ENCODE data around the gene SYT6.

The SYT6 gene

GRCh38 chr1:114134518-114134917 lies 19.2 kb downstream of the SYT6 start:
- TF ChIP-seq, protein P1, sequence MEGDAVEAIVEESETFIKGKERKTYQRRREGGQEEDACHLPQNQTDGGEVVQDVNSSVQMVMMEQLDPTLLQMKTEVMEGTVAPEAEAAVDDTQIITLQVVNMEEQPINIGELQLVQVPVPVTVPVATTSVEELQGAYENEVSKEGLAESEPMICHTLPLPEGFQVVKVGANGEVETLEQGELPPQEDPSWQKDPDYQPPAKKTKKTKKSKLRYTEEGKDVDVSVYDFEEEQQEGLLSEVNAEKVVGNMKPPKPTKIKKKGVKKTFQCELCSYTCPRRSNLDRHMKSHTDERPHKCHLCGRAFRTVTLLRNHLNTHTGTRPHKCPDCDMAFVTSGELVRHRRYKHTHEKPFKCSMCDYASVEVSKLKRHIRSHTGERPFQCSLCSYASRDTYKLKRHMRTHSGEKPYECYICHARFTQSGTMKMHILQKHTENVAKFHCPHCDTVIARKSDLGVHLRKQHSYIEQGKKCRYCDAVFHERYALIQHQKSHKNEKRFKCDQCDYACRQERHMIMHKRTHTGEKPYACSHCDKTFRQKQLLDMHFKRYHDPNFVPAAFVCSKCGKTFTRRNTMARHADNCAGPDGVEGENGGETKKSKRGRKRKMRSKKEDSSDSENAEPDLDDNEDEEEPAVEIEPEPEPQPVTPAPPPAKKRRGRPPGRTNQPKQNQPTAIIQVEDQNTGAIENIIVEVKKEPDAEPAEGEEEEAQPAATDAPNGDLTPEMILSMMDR (IDR thresholded peaks at IDR 0.05; ENCODE audit: borderline replicate concordance, control extremely low read depth, extremely low read depth, insufficient read depth, missing control alignments): no peak
- in situ Hi-C loops (cut with MboI; ENCODE audit: low sequenced_read_pairs, unreplicated experiment): no loop called here
- no peak for DNase-seq (ENCODE audit: low spot score)

DNA sequence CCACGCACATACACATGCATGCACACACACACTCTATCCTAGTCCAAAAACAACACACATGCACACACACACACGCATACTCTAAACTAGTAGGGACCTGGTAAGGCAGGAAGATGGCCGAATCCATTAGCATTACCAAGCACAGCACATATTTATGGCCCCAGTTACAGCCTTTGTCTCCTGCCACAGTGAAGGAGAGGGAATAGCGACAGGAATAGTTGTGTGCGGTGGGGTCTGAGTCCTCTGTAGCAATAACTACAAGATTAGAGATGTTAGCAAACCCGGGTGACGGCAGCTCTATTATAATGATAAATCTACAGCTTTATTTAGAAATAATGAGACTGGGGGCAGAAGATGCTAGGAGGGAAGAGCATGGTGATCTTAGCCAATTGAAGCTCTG lies 20.5 kb downstream of the SYT6 start:
- TF ChIP-seq, protein P1 (IDR thresholded peaks at IDR 0.05; ENCODE audit: borderline replicate concordance, control extremely low read depth, extremely low read depth, insufficient read depth, missing control alignments): no peak
- in situ Hi-C loops (cut with MboI; ENCODE audit: low sequenced_read_pairs, unreplicated experiment): no loop called here
- DNase-seq (ENCODE audit: low spot score): no peak

- no peak for DNase-seq (ENCODE audit: low spot score)
- TF ChIP-seq, protein P1 (IDR thresholded peaks at IDR 0.05; ENCODE audit: borderline replicate concordance, control extremely low read depth, extremely low read depth, insufficient read depth, missing control alignments): no peak
- in situ Hi-C loops (cut with MboI; ENCODE audit: low sequenced_read_pairs, unreplicated experiment): no loop called here
Measured at GRCh38 chr1:114131526-114132220, 22.0 kb downstream of the SYT6 start.

DNA sequence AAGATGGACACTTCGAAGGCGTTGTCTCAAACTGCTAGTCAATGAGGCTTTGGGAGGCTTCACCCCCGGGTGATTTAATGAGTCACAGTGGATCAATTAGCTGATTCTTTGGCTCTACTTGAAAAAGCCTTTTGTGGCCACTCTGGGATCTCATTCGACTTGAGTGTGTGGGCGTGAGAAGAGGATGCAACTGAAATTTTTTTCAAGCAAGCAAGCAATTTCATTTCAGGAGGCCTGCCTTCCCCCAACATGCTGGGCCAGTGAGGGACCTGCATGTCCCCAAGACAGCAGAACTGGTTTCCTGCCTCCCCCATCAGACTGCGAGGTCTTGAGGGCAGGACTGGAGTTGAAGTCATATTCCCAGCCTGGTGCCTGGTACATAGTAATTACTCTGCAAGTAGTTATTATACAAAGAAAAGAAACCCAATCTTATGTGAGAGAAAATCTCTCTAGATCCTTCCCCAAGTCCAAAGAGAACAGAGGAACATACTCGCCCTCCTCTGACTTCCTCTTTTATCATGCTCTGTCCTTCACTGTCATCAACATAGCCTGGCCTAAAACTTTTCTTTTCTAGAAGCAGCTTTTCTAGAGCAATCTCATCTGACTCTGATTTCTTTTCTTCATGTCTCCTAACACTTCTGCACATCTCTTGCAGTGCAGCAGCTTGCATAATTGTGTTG lies 22.7 kb downstream of the SYT6 start:
- in situ Hi-C loops (cut with MboI; ENCODE audit: low sequenced_read_pairs, unreplicated experiment): no loop called here
- DNase-seq (ENCODE audit: low spot score): no peak
- TF ChIP-seq, protein P1 (IDR thresholded peaks at IDR 0.05; ENCODE audit: borderline replicate concordance, control extremely low read depth, extremely low read depth, insufficient read depth, missing control alignments): no peak

GRCh38 chr1:114130213-114130612 lies 23.5 kb downstream of the SYT6 start:
- TF ChIP-seq, protein P1 (IDR thresholded peaks at IDR 0.05; ENCODE audit: borderline replicate concordance, control extremely low read depth, extremely low read depth, insufficient read depth, missing control alignments): no peak
- DNase-seq (ENCODE audit: low spot score): no peak
- in situ Hi-C loops (cut with MboI; ENCODE audit: low sequenced_read_pairs, unreplicated experiment): no loop called here

GRCh38 chr1:114128293-114128692 lies 25.4 kb downstream of the SYT6 start:
- TF ChIP-seq, protein P1 (IDR thresholded peaks at IDR 0.05; ENCODE audit: borderline replicate concordance, control extremely low read depth, extremely low read depth, insufficient read depth, missing control alignments): no peak
- in situ Hi-C loops (cut with MboI; ENCODE audit: low sequenced_read_pairs, unreplicated experiment): no loop called here
- DNase-seq (ENCODE audit: low spot score): no peak

All from GM13976 (cell line).